Measurements from ENCODE around the gene LAMB3.
A peak's percentile ranks its signal among the peaks of the same experiment; 100 is the strongest.

Gene LAMB3

DNA sequence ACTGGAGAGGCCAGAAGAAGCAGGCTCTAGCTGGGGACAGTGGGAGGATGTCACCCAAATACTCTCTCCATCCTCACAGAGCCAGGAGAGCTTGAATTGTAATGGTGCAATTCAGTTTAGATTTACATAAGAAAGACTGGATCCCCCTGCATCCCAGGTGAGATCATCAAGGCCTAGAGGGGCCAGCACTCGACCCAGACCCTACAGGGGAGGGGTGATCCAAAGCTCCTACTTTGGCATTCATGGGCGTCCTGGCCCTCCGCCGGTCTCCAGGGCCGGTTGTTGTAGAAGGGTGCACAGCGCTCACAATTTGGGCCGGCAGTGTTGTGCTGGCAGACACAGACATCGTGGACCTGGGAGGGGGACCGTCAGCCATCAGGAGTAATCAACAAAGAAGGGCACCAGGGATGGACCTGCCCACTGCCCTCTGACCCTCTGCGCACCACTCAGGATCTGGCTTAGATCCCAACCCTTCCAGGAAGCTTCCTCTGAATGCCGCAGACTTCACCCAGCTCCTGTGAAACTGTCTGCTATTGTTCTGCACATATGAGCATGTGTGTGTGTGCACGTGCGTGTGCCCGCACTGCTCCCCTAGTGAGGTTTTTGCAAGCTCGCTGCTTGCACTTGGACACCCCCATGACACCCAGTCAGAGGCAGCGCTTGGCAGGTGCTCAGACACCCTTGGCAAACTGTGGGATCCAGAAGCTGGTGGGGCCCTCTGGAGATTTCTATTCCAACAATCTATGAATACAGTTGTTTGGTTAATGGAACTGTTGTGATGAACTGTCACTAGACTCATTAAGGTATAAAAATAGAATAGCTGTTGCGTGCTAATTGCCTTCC, 21.6 kb downstream of the LAMB3 start:
- DNase-seq, result no peak

DNA sequence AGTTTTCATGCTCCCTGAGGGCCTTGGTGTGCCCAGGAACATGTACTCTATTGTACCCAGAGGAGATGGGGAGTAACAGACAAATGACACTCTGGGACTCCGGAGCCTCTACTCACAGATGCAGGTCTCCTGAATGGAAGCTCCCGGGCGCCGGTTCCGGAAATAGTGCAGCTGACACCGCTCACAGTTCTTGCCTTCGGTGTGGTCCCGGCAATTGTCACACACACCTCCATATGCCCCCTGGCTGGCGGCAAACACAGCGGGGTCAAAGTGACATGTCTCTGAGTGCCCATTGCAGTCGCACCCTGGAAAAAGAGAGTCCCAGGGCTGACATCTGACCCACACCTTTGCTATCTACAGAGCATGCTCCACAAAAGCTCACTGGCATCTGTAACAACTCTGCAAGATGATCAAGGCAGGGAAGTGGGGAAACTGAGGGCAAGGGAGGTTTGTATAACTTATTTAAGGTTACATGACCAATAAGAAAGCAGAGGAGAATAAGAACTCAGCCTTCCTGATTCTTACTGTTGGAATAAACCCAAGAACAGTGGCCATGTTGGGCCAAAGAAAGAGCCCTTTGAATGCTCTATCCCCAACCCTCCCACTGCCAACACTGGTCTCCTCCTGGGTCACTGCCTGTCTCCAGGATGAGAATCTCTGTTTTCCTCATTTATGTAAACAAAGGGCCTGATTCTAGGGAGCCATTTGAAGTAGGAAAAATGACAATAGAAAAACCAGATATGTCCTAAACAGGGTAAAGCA, 22.4 kb downstream of the LAMB3 start:
- no peak for DNase-seq

DNA sequence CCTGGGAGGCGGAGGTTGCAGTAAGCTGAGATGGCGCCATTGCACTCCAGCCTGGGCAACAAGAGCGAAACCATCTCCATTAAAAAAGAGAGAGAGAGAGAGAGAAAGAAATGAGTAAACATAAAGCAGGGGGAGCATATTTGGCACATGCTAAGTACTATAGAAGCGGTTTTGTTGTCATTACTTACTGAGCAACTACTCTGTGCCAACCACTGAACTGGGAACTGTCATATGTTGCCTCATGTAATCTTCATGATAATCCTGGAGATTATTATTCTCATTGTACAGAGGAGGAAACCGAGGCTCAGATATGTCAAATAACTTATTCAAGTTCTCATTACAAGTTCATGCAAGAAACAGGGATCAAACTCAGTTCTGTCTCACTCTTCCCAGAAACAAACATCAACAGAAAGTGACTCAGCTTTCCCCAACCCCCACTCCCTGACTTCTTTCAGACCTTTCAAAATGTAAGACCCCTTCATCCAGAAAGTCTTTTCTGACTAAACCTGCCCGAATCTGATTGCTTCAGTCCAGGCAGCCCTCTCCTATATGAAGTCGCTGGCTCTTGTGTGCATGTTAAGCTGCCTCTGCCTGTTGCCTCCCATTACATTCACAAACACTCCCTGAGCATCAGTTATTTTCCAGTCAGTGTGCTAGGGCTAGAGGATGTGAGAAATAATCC, 23.5 kb downstream of the LAMB3 start:
- no peak for DNase-seq

- peak; percentile 82 for DNase-seq
Observed at GRCh38 chr1:209627732-209628196, 24.5 kb downstream of the LAMB3 start.

GRCh38 chr1:209627027-209627731, 25.0 kb downstream of the LAMB3 start:
- no peak for DNase-seq

- no peak for DNase-seq
Observed at GRCh38 chr1:209626346-209627026, 25.7 kb downstream of the LAMB3 start.

GRCh38 chr1:209625791-209626285, 26.4 kb downstream of the LAMB3 start:
- DNase-seq, result no peak

GRCh38 chr1:209624558-209625549, 27.4 kb downstream of the LAMB3 start:
- no peak for DNase-seq

GRCh38 chr1:209622841-209623829, 29.1 kb downstream of the LAMB3 start:
- no peak for DNase-seq

DNA sequence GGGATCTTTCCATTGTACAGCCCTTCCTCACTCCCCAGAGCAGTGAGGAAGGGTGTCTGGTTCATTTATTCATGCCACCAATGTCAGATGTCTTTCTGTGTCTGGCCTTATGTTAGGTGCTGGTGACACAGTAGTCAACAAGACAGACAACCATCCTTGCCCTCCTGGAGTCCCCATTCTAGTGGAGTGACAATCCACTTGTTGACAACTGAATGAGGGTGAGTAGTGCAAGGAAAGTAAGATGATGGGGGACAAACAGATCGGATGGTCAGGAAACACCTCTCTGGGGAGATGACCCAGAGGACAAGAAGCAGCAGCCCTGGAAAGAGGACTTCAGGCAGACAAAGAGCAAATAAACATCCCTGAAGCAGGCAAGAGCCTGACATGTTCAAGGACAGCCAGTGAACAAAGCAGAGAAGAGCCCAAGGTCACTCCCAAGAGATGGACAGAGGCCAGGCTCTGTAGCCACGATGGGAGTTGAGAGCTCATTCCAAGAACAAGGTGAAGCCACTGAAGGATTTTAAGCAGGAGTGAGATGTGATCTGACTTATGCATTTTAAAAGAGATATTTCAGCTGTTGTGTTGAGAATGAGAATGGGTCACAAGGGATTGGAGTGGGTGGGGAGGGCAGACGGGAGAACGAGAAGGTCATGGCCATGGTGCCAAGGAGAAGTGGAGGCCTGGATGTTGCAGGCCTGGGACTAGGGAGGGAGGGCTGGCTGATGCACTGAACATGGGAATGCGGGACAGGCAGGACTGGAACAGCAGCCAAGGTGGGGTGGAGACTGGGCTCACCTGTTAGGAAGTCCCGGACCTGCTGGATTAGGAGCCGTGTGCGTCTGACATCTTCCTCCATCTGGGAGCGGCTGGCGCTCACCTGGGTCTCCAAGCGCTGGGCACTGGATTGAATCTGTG, 30.2 kb downstream of the LAMB3 start:
- no peak for DNase-seq

GRCh38 chr1:209621286-209621685, 30.9 kb downstream of the LAMB3 start:
- no peak for DNase-seq

DNA sequence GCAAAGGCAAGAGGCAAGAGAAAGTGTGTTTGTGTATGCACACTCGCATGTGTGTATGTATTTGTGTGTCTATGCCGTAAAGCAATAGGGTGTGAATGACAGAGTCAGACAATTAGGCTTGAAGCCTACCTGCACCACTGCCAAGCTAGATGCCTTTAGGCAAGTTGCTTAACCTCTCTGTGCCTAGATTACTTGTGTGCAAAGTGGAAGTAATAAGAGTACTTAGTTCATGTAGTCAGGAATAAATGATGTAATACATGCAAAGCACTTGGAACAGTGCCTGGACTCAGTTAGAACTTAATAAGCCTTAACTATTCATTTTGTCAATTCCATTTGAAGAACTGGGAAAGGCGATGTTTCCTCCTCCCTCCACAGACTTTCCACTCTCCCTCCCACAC, 31.7 kb downstream of the LAMB3 start:
- DNase-seq, result no peak

DNA sequence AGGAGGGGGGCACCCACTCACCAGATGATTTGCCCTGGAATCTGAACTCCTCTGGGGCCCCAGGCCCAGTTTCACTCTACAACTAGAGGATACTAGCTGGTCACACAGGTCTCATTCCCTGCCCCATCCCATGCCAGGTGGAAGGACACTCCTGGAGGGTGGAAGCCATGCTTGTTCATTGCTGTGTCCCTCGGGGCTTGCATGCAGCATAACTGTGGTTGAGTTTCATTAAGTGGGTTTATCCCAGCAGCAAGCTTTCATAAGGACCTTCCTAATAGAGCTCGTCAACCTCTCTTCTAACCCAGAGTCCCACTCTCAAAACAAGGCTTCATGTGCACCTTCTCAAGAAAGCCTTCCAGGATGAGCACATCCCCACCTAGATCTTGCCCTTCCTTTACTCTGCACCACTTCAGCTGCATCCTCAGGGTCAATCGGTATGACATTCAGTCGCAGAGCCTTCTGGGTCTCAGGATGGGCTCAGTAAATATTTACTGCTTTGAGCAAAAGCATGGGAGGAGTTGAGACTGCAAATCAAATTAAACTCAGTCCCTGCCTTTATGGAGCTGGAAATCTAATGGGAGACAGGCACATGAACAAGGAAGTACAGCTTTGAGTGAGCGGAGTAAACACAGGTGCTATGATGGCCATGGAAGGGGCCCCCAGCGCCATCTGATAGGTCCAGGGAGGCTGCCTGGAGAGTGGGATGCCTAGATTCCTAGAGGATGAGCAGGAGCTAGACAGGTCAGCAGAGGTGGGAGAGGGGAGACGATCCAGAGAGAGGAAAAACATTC, 32.3 kb downstream of the LAMB3 start:
- no peak for DNase-seq

GRCh38 chr1:209618756-209619420, 33.3 kb downstream of the LAMB3 start:
- peak; percentile 35 for DNase-seq

- DNase-seq, result no peak
Observed at GRCh38 chr1:209618291-209618690, 33.9 kb downstream of the LAMB3 start.

GRCh38 chr1:209617755-209618154, 34.5 kb downstream of the LAMB3 start:
- DNase-seq, result no peak

Data from CD4-positive, alpha-beta T cell treated with Interleukin-6 for 4 hours (primary cell).